Diencephalon (tissue), 1 donor: Measurements from ENCODE around the gene S100A3. TPM values are rescaled to one million over a fixed set of nuclear protein-coding genes. Genes with fewer than 3 reads are reported as not detected.

Experiments used
- total RNA-seq: library from RNA; depleted of rRNA; stranded (reverse); fragments of >200 nt; gene quantifications from one replicate; pipeline ENCODE4 v1.2.3, GENCODE V29; 2014

The S100A3 gene
- not detected for total RNA-seq

DNA sequence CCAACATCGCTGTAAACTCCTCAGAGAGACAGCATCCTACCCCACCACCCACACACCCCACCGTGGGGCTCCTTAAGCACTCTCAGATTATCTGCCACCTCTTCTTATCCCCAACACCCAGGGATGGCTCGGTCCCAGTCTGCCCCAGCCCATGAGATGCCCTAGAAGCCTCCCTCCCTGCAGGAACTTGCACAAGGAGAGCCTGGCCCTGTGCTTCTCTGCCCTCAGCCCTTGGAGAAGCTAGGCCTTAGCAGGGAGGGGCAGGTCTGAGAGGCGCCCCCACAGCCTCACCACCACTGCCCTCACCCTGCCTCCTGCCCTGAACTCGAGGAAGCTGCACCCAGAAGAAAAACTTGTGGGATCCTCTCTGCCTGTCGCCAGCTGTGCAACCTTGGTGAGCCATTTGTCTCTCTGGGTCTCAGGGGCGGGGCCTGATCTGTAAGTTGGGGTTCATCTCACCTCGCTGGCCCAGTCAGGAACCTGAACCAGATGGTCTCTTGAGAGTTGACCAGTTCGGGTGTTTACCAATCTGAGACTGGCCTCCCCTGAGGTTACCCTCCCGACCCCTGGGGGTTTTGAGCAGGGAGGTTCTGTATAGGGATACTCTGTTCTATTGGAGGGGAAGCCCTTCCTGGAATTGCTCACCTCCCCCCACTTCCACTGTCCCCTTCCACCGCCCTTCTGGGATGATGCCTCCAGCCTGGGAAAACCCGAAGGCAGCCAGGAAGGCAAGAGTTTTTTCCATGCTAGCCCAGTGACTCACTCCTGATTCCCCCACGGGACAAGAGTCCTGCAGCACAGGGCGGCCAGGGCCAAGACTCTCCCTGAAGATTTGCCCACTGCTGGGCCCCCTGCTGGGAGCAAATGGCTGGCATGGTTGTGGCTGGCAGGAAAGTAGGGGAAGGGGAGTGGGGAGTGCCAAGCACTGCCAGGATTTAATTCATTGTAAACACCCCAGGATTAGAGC, at the start of gene S100A3:
Gene S100A3, minus strand, starts transcription at position 537 of the 967 bp plus-strand sequence. CDS start 773 bp downstream, outside the sequence.

GRCh38 chr1:153565529-153566374, 16.7 kb upstream of the S100A3 start, which contains the start of gene S100A2:
TSS of gene S100A2 (minus strand) at chr1:153565844. CDS start at chr1:153563877, 1,967 bp downstream.

GRCh38 chr1:153545067-153546055, 3.7 kb downstream of the S100A3 start, which contains the start of gene S100A4:
TSS of gene S100A4 (minus strand) at chr1:153545806. CDS start at chr1:153544794, 1,012 bp downstream.

DNA sequence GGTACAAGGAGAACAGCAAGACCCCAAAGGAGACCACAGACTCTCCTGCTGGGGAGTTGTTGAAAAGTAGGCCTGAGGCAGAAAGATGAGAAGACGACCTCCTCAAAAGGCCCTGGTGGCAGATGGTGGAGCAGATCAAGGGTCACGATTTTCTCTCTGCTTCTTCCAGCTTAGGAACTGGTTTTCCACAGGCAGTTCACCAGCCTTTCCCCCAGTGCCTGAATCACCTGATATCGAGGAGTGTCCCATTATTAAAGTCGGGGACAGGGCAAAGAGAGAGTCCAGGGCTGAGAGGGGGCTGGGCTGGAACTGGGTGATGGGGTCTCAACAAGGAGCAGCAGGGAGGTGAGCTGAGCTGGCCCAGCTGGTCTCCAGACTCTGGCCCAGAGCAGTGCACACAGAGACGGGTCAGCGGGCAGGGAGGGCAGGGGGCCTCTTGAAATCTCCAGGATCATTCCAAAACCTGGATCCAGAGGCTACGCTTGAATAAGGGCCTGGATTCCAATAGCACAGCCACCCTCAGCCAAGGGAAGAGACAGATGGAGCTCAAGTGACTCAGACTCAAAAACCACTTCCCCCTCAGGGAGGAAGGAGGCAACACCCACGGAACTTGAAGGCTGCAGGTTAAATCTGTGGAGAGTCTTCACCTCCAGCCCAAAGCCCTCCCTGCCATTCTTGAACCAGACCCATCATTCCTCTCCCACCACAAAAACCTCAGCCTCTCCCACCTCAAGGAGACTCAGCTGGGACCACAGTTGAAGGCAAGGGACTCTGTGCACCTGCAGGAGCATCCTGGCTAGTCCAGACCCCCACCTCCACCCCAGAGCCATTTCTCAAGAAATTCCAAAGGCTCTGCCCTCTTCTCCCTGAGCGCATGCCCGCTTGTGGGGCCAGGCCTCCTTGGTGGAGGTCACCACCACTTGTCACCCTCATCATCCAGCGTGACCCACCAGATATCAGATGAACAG, 8.4 kb downstream of the S100A3 start, which contains the start of gene S100A5:
Gene S100A5, minus strand, starts transcription at position 541 of the 968 bp plus-strand sequence. CDS start 743 bp downstream, outside the sequence.

DNA sequence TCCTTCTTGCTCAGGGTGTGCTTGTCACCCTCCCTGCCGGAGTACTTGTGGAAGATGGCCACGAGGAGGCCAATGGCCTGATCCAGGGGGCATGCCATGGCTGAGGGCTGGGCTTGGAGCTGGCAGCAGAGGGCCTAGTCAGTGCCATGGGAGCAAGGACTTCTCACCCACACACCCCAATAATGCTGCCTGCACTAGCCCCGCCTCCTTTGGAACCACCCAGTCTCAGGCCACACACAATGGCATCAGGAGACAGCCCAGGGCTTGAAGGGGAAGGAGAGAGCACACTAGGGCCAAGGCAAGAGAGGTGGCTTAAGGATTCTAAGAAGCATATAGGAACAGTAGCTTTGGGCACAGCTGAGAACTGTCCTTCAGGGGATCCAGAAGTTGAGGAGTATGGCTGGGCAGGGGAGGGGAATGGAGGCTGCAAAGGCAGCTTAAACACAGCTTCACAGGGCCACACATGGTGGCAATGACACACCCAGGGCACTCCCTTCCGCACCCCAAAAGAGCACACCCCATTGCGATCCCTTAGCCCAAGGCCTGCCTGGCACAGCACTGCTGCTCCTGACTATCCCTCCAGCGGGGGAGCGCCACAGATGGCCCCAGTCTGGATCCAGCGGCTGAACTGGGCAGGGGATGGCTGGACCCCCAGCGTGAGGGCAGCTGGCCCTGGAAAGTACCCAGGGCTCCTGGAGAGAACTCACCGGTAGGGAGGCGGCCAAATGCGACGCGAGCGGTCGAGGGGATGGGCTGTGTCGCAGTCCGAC, 13.6 kb downstream of the S100A3 start, which contains the start of gene S100A6:
Gene S100A6, minus strand, starts transcription at position 750 of the 770 bp plus-strand sequence. Its CDS starts 652 bp downstream, at position 98.

Other genes with a start within 250 kb of the S100A3 start
- not detected for gene PGLYRP3, start 236.3 kb downstream of the S100A3 start, total RNA-seq
- gene PGLYRP4, start 200.4 kb downstream of the S100A3 start, total RNA-seq, result not detected
- gene S100A9, start 191.4 kb downstream of the S100A3 start, total RNA-seq, result 55.1 TPM
- 4.8 TPM for gene S100A12, start 173.6 kb downstream of the S100A3 start, total RNA-seq
- gene S100A8, start 158.2 kb downstream of the S100A3 start, total RNA-seq, result 13.1 TPM
- gene S100A7A, start 132.7 kb downstream of the S100A3 start, total RNA-seq, result not detected
- not detected for gene S100A7, start 88.6 kb downstream of the S100A3 start, total RNA-seq
- gene S100A6, start 13.3 kb downstream of the S100A3 start, total RNA-seq, result 51.7 TPM
- gene S100A5, start 8.3 kb downstream of the S100A3 start, total RNA-seq, result not detected
- gene S100A4, start 3.5 kb downstream of the S100A3 start, total RNA-seq, result 3.2 TPM
- gene S100A2, start 16.6 kb upstream of the S100A3 start, total RNA-seq, result not detected
- 48.0 TPM for gene S100A16, start 63.9 kb upstream of the S100A3 start, total RNA-seq
- gene S100A14, start 67.1 kb upstream of the S100A3 start, total RNA-seq, result not detected
- 15.0 TPM for gene S100A13, start 78.2 kb upstream of the S100A3 start, total RNA-seq
- gene S100A1, start 79.2 kb upstream of the S100A3 start, total RNA-seq, result 2.1 TPM
- 68.7 TPM for gene CHTOP, start 84.8 kb upstream of the S100A3 start, total RNA-seq
- 53.3 TPM for gene SNAPIN, start 109.4 kb upstream of the S100A3 start, total RNA-seq
- 182 TPM for gene ILF2, start 121.7 kb upstream of the S100A3 start, total RNA-seq
- gene NPR1, start 129.4 kb upstream of the S100A3 start, total RNA-seq, result 0.46 TPM
- 47.5 TPM for gene INTS3, start 178.8 kb upstream of the S100A3 start, total RNA-seq
- 15.9 TPM for gene SLC27A3, start 226.1 kb upstream of the S100A3 start, total RNA-seq